Measurements from ENCODE around the gene ANP32A.

Gene ANP32A

DNA sequence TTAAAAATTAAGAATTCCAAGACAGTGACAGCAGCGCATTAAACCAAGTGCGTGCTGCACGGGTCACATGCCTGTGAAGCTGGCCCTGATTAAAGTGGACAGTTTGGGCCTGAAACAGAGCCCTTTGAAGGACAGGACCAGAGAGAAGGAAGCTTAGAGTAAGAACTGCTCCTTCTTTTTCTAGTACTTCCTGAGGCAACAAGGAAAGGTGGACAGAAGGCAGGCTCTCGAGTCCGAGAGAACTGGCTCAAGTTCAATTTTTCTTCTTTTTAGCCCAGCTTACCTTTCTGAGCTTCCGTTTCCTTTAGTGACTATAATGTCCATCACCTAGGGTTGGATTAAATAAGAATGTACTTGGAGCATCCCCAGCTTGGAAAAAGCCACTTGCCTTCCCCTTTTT, 26.9 kb downstream of the ANP32A start:
- Histone ChIP-seq H3K4me3 (ENCODE audit: low read depth in 1 of 2, low read length in 2 of 2) (no peak overlapping the region), H4K20me1 (ENCODE audit: insufficient read depth, low read length) (peaks cover 99% of the 10 kb centered on the region), H3K27ac (ENCODE audit: low read length) (no peak overlapping the region), H3K79me2 (ENCODE audit: insufficient read depth, low read length) (peaks cover 100% of the 10 kb centered on the region), H2AFZ (ENCODE audit: low read depth, low read length) (no peak overlapping the region), H3K36me3 (ENCODE audit: insufficient read depth, low read length) (peaks cover 77% of the 10 kb centered on the region), H3K9ac (ENCODE audit: low read depth, low read length) (no peak overlapping the region), H3K4me2 (ENCODE audit: insufficient read depth, low read length) (no peak overlapping the region), H3K27me3 (ENCODE audit: insufficient read depth, low read length, poor library complexity) (no peaks in the 10 kb centered on the region), H3K9me3 (ENCODE audit: insufficient read depth, low read length, severe bottlenecking) (no peaks in the 10 kb centered on the region), H3K4me1 (ENCODE audit: insufficient read depth, low read length) (peaks cover 5% of the 10 kb centered on the region; the same call in 1 of the 2 replicates)
- ATAC-seq (ENCODE audit: insufficient read depth, low read depth) (no peak), DNase-seq (no peak)
- TF ChIP-seq EZH2 (IDR thresholded peaks at IDR 0.05; ENCODE audit: borderline replicate concordance, low read depth, low read length, severe bottlenecking) = no peak
- TF ChIP-seq, protein P1, sequence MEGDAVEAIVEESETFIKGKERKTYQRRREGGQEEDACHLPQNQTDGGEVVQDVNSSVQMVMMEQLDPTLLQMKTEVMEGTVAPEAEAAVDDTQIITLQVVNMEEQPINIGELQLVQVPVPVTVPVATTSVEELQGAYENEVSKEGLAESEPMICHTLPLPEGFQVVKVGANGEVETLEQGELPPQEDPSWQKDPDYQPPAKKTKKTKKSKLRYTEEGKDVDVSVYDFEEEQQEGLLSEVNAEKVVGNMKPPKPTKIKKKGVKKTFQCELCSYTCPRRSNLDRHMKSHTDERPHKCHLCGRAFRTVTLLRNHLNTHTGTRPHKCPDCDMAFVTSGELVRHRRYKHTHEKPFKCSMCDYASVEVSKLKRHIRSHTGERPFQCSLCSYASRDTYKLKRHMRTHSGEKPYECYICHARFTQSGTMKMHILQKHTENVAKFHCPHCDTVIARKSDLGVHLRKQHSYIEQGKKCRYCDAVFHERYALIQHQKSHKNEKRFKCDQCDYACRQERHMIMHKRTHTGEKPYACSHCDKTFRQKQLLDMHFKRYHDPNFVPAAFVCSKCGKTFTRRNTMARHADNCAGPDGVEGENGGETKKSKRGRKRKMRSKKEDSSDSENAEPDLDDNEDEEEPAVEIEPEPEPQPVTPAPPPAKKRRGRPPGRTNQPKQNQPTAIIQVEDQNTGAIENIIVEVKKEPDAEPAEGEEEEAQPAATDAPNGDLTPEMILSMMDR (IDR thresholded peaks at IDR 0.05; ENCODE audit: borderline replicate concordance, extremely low read depth, low read length, poor library complexity, severe bottlenecking) = no peak

DNA sequence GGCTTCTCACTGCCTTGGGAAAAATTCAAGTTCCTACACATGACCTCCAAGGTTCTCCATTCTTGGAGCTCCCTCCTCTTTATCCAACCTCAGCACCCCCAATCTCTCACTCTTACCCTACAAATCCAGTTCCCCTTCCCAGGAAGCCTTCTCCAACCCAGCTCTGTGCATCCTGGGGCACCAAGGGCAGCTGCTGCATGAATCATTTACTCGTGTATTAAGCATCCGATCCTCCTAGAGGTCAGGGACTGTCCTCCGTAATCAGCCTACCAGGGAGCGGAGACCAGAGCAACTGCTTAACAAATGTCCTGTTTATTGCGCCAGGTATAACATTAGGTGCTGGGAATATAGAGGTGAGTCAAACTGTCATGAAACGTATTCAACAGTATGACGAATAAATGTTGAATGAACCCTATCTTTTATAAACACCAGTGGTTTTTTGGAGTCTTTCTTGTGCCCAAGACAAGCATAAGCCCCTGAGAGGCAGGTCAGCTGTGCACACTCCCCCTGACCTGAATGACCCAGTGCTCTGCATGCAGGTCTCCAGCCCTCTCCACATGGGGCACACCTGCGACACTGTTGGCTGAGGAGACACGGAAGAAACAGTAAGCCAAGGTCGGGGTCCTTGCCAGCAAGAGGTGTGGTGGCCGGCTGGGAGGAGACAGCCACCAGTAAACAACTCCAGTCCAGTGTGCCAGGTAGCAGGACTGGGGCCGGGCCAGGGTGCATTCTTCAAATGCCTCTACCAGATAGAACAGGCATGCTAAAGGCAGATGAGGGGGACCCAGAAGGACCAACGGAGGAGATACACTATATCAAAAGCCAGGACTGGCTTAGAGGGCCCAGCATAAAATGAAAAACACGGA, 27.6 kb downstream of the ANP32A start:
- Histone ChIP-seq H3K4me3 (ENCODE audit: low read depth in 1 of 2, low read length in 2 of 2) (no peak overlapping the region), H3K4me1 (ENCODE audit: insufficient read depth, low read length) (peaks cover 5% of the 10 kb centered on the region; the same call in 1 of the 2 replicates), H3K4me2 (ENCODE audit: insufficient read depth, low read length) (no peak overlapping the region), H3K27me3 (ENCODE audit: insufficient read depth, low read length, poor library complexity) (no peaks in the 10 kb centered on the region), H3K27ac (ENCODE audit: low read length) (no peak overlapping the region), H2AFZ (ENCODE audit: low read depth, low read length) (no peak overlapping the region), H3K9ac (ENCODE audit: low read depth, low read length) (no peak overlapping the region), H3K36me3 (ENCODE audit: insufficient read depth, low read length) (peaks cover 77% of the 10 kb centered on the region), H4K20me1 (ENCODE audit: insufficient read depth, low read length) (peaks cover 99% of the 10 kb centered on the region), H3K79me2 (ENCODE audit: insufficient read depth, low read length) (peaks cover 100% of the 10 kb centered on the region), H3K9me3 (ENCODE audit: insufficient read depth, low read length, severe bottlenecking) (no peaks in the 10 kb centered on the region)
- TF ChIP-seq EZH2 (IDR thresholded peaks at IDR 0.05; ENCODE audit: borderline replicate concordance, low read depth, low read length, severe bottlenecking) = no peak
- TF ChIP-seq, protein P1 (IDR thresholded peaks at IDR 0.05; ENCODE audit: borderline replicate concordance, extremely low read depth, low read length, poor library complexity, severe bottlenecking) = no peak
- DNase-seq (no peak), ATAC-seq (ENCODE audit: insufficient read depth, low read depth) (no peak)

DNA sequence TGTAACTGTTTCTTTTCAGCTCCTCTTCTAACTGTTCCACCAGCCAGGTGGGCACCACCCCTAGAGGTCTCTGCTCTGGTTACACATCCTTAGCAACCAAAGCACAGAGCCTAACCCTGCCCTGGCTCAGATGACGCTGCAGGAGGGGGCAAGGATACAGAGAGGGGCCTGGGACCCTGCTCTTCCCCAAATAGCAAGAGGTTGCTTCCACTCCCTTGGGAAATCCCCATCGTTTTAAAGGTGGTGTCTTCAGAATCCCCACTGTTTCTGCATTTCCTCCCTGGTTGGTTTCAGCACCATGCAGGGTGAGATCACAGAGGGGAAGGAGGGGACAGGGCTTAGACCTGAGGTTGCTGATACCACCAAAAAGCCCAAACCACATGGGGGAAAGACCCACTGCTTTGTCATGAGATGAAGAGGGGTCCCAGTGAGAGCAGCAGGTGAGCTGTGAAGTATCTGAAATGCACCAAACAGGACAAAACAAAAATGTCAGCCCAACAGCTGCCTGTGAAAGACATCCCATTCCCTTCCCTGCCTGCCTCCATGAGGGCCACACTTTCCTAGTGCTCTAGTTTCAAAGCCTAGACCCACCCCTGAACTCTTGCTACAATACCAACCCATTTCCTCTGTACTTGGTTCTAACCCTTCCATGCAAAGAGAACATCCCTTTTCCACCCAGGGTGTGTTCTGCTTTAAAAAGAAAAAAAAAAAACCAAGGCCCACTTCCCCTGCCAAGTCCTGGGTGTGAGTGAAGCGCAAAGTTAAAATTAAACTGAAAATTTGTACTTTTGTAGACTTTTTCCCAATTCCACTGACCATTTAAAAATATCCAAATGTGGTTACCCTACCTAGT, 29.0 kb downstream of the ANP32A start:
- Histone ChIP-seq H3K36me3 (ENCODE audit: insufficient read depth, low read length) (peaks cover 82% of the 10 kb centered on the region), H3K4me2 (ENCODE audit: insufficient read depth, low read length) (no peak overlapping the region), H3K4me1 (ENCODE audit: insufficient read depth, low read length) (peaks cover 5% of the 10 kb centered on the region; the same call in 1 of the 2 replicates), H3K27ac (ENCODE audit: low read length) (no peak overlapping the region), H4K20me1 (ENCODE audit: insufficient read depth, low read length) (peaks cover 100% of the 10 kb centered on the region), H3K9me3 (ENCODE audit: insufficient read depth, low read length, severe bottlenecking) (no peaks in the 10 kb centered on the region), H3K9ac (ENCODE audit: low read depth, low read length) (no peak overlapping the region), H3K27me3 (ENCODE audit: insufficient read depth, low read length, poor library complexity) (no peaks in the 10 kb centered on the region), H3K79me2 (ENCODE audit: insufficient read depth, low read length) (peaks cover 100% of the 10 kb centered on the region), H2AFZ (ENCODE audit: low read depth, low read length) (no peak overlapping the region), H3K4me3 (ENCODE audit: low read depth in 1 of 2, low read length in 2 of 2) (no peak overlapping the region)
- ATAC-seq (ENCODE audit: insufficient read depth, low read depth) = peak; percentile 59
- no peak for DNase-seq
- TF ChIP-seq EZH2 (IDR thresholded peaks at IDR 0.05; ENCODE audit: borderline replicate concordance, low read depth, low read length, severe bottlenecking) = no peak
- TF ChIP-seq, protein P1 (IDR thresholded peaks at IDR 0.05; ENCODE audit: borderline replicate concordance, extremely low read depth, low read length, poor library complexity, severe bottlenecking) = peak; percentile 4

Data from DND-41 (cell line).